Measurements from ENCODE around the gene ZNF621. TPM values are rescaled to one million over a fixed set of nuclear protein-coding genes. Genes with fewer than 3 reads are reported as not detected.
A peak's percentile ranks its signal among the peaks of the same experiment; 100 is the strongest.

ZNF621 gene
- total and polyA plus RNA-seq, 9 of the 15 experiments (the other 6 are each of a cell fraction or from before 2014, with no cell fraction given): 4.7 to 28.9 (median 20.6) TPM

DNA sequence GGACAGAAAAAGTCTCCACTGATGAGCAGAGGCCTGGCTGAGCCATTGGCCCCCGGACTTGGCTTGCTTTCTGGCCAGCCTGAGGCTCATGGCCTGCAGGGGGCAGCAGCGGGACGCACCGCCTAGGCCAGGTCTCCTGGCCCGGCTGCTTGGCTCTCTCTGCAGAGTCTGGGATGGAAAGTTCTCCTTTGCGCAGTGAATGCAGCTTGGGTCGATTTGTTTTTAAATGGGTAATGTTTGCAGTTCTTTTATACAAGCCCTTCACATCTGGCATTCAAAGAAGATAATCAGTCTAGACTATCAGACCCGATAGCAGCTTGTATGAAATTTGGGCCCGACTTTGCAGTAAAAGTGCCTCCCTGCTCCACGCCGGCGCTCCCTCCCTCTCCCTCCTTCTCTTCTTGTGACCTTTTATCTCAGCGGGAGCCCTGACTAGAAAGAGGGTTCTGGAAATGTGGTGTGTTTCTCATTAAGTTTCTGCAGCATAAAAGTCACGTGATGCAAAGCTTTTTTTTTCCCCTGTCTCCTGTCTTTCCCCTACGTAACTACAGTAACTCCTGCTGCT is 59.9 kb downstream of the ZNF621 start:
- no peaks in the 10 kb centered on the region for H3K9me1 ChIP-seq (ENCODE audit: control insufficient read depth, insufficient read depth, low read length)
- intact Hi-C loops (cut with micrococcal nuclease) (loop anchor here (1.0 to 10.0 kb wide), 7 partner anchors 130 to 1297 kb away; no protein-coding TSS in a partner anchor), in situ Hi-C loops (cut with MboI) (loop anchor here (5.0 kb wide), 1 partner anchor 1298 kb away; no protein-coding TSS in a partner anchor)
- DNase-seq (ENCODE audit: extremely low read depth in 1 of 4, low spot score in 3 of 4): peak; percentile 80 to 90 (median 87)
- no peaks in the 10 kb centered on the region for H3K36me3 ChIP-seq (ENCODE audit: control insufficient read depth, insufficient read depth, low read length)
- H3K4me1 ChIP-seq (replicated peaks in 1 of 2; ENCODE audit: control insufficient read depth in 2 of 2, insufficient read depth in 2 of 2, low read length in 2 of 2): 0 out of 5 replicates have a peak, but pooled peaks cover 0 to 3% of the 10 kb centered on the region in 2 experiments
- no TSS peak for BruUV-seq (replicated peaks)
- no peaks in the 10 kb centered on the region for H3K79me2 ChIP-seq (ENCODE audit: control insufficient read depth, insufficient read depth, low read length)
- ChIA-PET POLR2A (interaction anchor here (0.8 to 1.5 kb wide), 2 partner anchors 18 to 47 kb away, joined by 3 read pairs; no protein-coding TSS in a partner anchor), CTCF (ENCODE audit: low intra/inter-chr PET ratio) (interaction anchor here (0.6 to 2.4 kb wide), 4 partner anchors 72 to 1296 kb away, joined by 3 to 13 read pairs (median 6); no protein-coding TSS in a partner anchor)
- H4K20me1 ChIP-seq (replicated peaks; ENCODE audit: control insufficient read depth, insufficient read depth, low read length): 0 out of 2 replicates have a peak, but pooled peaks cover 3% of the 10 kb centered on the region
- no peak overlapping the region for H3K9ac ChIP-seq (ENCODE audit: insufficient read depth in 1 of 2, low read depth in 2 of 2, low read length in 2 of 2)
- H2AFZ ChIP-seq (ENCODE audit: low read depth, low read length): no peak overlapping the region
- H3K27ac ChIP-seq (ENCODE audit: extremely low read depth, low read depth, low read length): no peak overlapping the region
- ATAC-seq: peak; percentile 97
- 16% methylated on average over 15 of the region's 15 CpGs for WGBS (ENCODE audit: insufficient coverage, low coverage, missing lambda C conversion rate)
- H3K9me3 ChIP-seq (replicated peaks; ENCODE audit: control insufficient read depth, insufficient read depth, low read depth, low read length): no peaks in the 10 kb centered on the region
- H3K4me3 ChIP-seq: no peak overlapping the region
- no peak overlapping the region for H3K4me2 ChIP-seq (ENCODE audit: insufficient read depth, low read length)
- peak; percentile 95 for FAIRE-seq
- peaks cover 6 to 32% of the 10 kb centered on the region in 2 experiments; a peak in 3 of 5 replicates for H3K27me3 ChIP-seq (ENCODE audit: control insufficient read depth in 2 of 2, insufficient read depth in 2 of 2, low read length in 2 of 2)
- TF ChIP-seq MAZ (CRISPR knock-in tag; conservative IDR thresholded peaks at IDR 0.05 in 1 of 2, IDR thresholded peaks at IDR 0.05 in 1 of 2) (peak in 1 of 2 experiments; percentile 73; a peak in 2 of 4 replicates), RAD21 (CRISPR knock-in tag; conservative IDR thresholded peaks at IDR 0.05 in 1 of 2, IDR thresholded peaks at IDR 0.05 in 1 of 2) (peak; percentile 94 to 96), RAD51 (IDR thresholded peaks at IDR 0.05; ENCODE audit: borderline replicate concordance, low read depth) (peak; percentile 89), RCOR1 (IDR thresholded peaks at IDR 0.05; ENCODE audit: borderline replicate concordance in 1 of 2, low read depth in 2 of 2, low read length in 2 of 2) (peak in 1 of 2 experiments; percentile 31; a peak in 1 of 4 replicates), BHLHE40 (IDR thresholded peaks at IDR 0.05; ENCODE audit: low read length) (peak; percentile 24; the same call in 1 of the 2 replicates), TOE1 (IDR thresholded peaks at IDR 0.05; ENCODE audit: borderline replicate concordance) (peak; percentile 87), TOE1 (CRISPR knock-in tag; IDR thresholded peaks at IDR 0.05; ENCODE audit: borderline replicate concordance, low read depth) (no peak), ZNF79 (CRISPR knock-in tag; IDR thresholded peaks at IDR 0.05; ENCODE audit: low read depth) (no peak), ZNF263 (CRISPR knock-in tag; IDR thresholded peaks at IDR 0.05; ENCODE audit: borderline replicate concordance) (0 out of 2 replicates have a peak, but pooled peaks have one; percentile 30), STAG1 (CRISPR knock-in tag; IDR thresholded peaks at IDR 0.05; ENCODE audit: borderline replicate concordance) (peak; percentile 90; the same call in 1 of the 2 replicates), HCFC1 (IDR thresholded peaks at IDR 0.05; ENCODE audit: low read depth, low read length) (0 out of 2 replicates have a peak, but pooled peaks have one; percentile 7), YY1 (IDR thresholded peaks at IDR 0.05; ENCODE audit: borderline replicate concordance in 1 of 3, control insufficient read depth in 1 of 3, extremely low read depth in 1 of 3, insufficient read depth in 3 of 3, insufficient read length in 1 of 3, insufficient replicate concordance in 2 of 3, low read depth in 1 of 3, low read length in 2 of 3) (peak in 2 of 3 experiments; percentile 10 to 36), CREM (IDR thresholded peaks at IDR 0.05; ENCODE audit: low read depth) (peak; percentile 34; the same call in 1 of the 2 replicates), EWSR1 (IDR thresholded peaks at IDR 0.05; ENCODE audit: borderline replicate concordance, low read depth, partially characterized antibody) (no peak)
- TF ChIP-seq, protein P1, sequence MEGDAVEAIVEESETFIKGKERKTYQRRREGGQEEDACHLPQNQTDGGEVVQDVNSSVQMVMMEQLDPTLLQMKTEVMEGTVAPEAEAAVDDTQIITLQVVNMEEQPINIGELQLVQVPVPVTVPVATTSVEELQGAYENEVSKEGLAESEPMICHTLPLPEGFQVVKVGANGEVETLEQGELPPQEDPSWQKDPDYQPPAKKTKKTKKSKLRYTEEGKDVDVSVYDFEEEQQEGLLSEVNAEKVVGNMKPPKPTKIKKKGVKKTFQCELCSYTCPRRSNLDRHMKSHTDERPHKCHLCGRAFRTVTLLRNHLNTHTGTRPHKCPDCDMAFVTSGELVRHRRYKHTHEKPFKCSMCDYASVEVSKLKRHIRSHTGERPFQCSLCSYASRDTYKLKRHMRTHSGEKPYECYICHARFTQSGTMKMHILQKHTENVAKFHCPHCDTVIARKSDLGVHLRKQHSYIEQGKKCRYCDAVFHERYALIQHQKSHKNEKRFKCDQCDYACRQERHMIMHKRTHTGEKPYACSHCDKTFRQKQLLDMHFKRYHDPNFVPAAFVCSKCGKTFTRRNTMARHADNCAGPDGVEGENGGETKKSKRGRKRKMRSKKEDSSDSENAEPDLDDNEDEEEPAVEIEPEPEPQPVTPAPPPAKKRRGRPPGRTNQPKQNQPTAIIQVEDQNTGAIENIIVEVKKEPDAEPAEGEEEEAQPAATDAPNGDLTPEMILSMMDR (IDR thresholded peaks at IDR 0.05 in 2 of 3, conservative IDR thresholded peaks at IDR 0.05 in 1 of 3; ENCODE audit: insufficient read depth in 2 of 3, low read depth in 1 of 3, low read length in 3 of 3): peak; percentile 94 to 99 (median 94)
- TF ChIP-seq, protein P2, sequence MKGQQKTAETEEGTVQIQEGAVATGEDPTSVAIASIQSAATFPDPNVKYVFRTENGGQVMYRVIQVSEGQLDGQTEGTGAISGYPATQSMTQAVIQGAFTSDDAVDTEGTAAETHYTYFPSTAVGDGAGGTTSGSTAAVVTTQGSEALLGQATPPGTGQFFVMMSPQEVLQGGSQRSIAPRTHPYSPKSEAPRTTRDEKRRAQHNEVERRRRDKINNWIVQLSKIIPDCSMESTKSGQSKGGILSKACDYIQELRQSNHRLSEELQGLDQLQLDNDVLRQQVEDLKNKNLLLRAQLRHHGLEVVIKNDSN (CRISPR knock-in tag; IDR thresholded peaks at IDR 0.05): peak; percentile 40; the same call in 1 of the 2 replicates
